CD8-positive, alpha-beta memory T cell (primary cell): ENCODE data around the gene CCSER1. TPM values are rescaled to one million over a fixed set of nuclear protein-coding genes. Genes with fewer than 3 reads are reported as not detected.

Experiments
- CTCF ChIA-PET: fragments of 350-600 bp; sonication (Branson Sonifier 250); formaldehyde crosslinking; loops from one replicate; lab custom pipeline; 2021; ENCODE audit warnings: antibody characterized with exemption; lab: Charles Lee
- POLR2A ChIA-PET: fragments of 350-600 bp; sonication (Branson Sonifier 250); formaldehyde crosslinking; loops from one replicate; lab custom pipeline; 2021; ENCODE audit warnings: antibody characterized with exemption; lab: Charles Lee
- DNase-seq, 5 donors: peaks; one replicate each; pipeline versions ENCODE4 v3.0.0 to v3.0.0-alpha.2; 2020 to 2022; ENCODE audit warnings: mixed read lengths in 1 of 5
- H3K27ac ChIP-seq: one replicate; pipeline ENCODE4 v1.7.0; 2013; ENCODE audit warnings: low read depth, mild to moderate bottlenecking, low read length, moderate library complexity
- H3K27me3 ChIP-seq: 2 replicates; pipeline ENCODE4 v1.7.0; 2013; ENCODE audit warnings: low read length, mild to moderate bottlenecking; ENCODE audit not compliant: insufficient read depth, poor library complexity, severe bottlenecking
- H3K36me3 ChIP-seq: 2 replicates; pipeline ENCODE4 v1.7.0; 2013; ENCODE audit warnings: mild to moderate bottlenecking, low read length, moderate library complexity; ENCODE audit not compliant: insufficient read depth
- H3K4me1 ChIP-seq: 2 replicates; pipeline ENCODE4 v1.7.0; 2013; ENCODE audit warnings: mild to moderate bottlenecking, low read length, moderate library complexity; ENCODE audit not compliant: insufficient read depth
- H3K4me3 ChIP-seq: 2 replicates; pipeline ENCODE4 v1.7.0; 2013; ENCODE audit warnings: mild to moderate bottlenecking, low read length
- H3K9me3 ChIP-seq: 2 replicates; pipeline ENCODE4 v1.7.0; 2013; ENCODE audit warnings: mild to moderate bottlenecking, low read length
- H3K27ac Mint-ChIP-seq, 8 donors: one replicate each; pipeline ENCODE4 v1.8.0; 2020 to 2021; ENCODE audit warnings: mixed read lengths in 8 of 8, mild to moderate bottlenecking in 6 of 8, inconsistent platforms in 3 of 8, moderate library complexity in 3 of 8
- H3K27me3 Mint-ChIP-seq, 2 donors: one replicate each; pipeline ENCODE4 v1.8.0; 2020 to 2021; ENCODE audit warnings: mixed read lengths in 2 of 2, mild to moderate bottlenecking in 1 of 2, moderate library complexity in 1 of 2
- H3K36me3 Mint-ChIP-seq, 3 donors: one replicate each; pipeline ENCODE4 v1.8.0; 2020 to 2021; ENCODE audit warnings: mixed read lengths in 3 of 3, inconsistent platforms in 1 of 3, mild to moderate bottlenecking in 1 of 3
- H3K4me1 Mint-ChIP-seq, 3 donors: one replicate each; pipeline ENCODE4 v1.8.0; 2020 to 2021; ENCODE audit warnings: mixed read lengths in 3 of 3, inconsistent platforms in 1 of 3, mild to moderate bottlenecking in 1 of 3
- H3K4me3 Mint-ChIP-seq, 7 donors: one replicate each; pipeline ENCODE4 v1.8.0; 2020 to 2021; ENCODE audit warnings: mixed read lengths in 7 of 7, mild to moderate bottlenecking in 6 of 7, moderate library complexity in 4 of 7, inconsistent platforms in 2 of 7
- H3K9me3 Mint-ChIP-seq, 5 donors: one replicate each; pipeline ENCODE4 v1.8.0; 2020 to 2022; ENCODE audit warnings: mixed read lengths in 5 of 5, mild to moderate bottlenecking in 3 of 5, moderate library complexity in 2 of 5, inconsistent platforms in 1 of 5
- polyA plus RNA-seq: library from polyadenylated mRNA; unstranded; fragments of 300-500 nt; fragmentation: Illumina TruSeq; gene quantifications from one replicate; pipeline ENCODE4 v1.2.3, GENCODE V29; 2021
- total RNA-seq, 2 experiments: library from RNA; stranded (reverse); gene quantifications; one replicate each; pipeline ENCODE4 v1.2.3, GENCODE V29; 2021

Gene CCSER1
- total and polyA plus RNA-seq, 3 experiments from 2014 or later = 0.12 to 0.20 TPM; not detected in 1

DNA sequence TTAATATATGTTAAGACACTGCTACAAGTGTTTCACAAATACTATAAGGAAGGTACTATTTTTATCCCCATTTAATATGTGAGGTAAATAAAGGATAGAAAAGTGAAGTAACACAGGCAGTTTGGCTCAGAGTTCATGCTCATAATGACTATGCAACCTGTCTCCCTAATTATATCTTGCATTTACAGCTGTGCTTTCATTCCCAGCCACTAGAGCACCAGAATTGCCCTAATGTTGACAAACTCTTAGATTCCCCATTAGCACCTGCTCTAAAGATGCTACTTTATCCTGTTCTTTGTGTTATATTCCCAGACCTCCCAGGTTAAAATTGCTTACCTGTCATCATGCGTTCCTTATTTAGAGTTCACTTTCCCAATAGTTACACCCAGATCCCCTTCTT is 833.6 kb downstream of the CCSER1 start:
- DNase-seq = no peak
- no peaks in the 10 kb centered on the region for H3K36me3 ChIP-seq
- Mint-ChIP-seq H3K27ac (no peak overlapping the region), H3K36me3 (no peaks in the 10 kb centered on the region), H3K4me3 (no peak overlapping the region), H3K9me3 (peaks cover 0 to 27% (median 3%) of the 10 kb centered on the region in 5 donors), H3K4me1 (no peaks in the 10 kb centered on the region), H3K27me3 (peaks cover 0 to 4% of the 10 kb centered on the region in 2 donors)
- no peak overlapping the region for H3K4me3 ChIP-seq
- POLR2A ChIA-PET = no interaction called here
- no peaks in the 10 kb centered on the region for H3K27me3 ChIP-seq
- no peaks in the 10 kb centered on the region for H3K9me3 ChIP-seq
- H3K4me1 ChIP-seq = no peaks in the 10 kb centered on the region
- CTCF ChIA-PET = no interaction called here
- H3K27ac ChIP-seq = no peak overlapping the region

DNA sequence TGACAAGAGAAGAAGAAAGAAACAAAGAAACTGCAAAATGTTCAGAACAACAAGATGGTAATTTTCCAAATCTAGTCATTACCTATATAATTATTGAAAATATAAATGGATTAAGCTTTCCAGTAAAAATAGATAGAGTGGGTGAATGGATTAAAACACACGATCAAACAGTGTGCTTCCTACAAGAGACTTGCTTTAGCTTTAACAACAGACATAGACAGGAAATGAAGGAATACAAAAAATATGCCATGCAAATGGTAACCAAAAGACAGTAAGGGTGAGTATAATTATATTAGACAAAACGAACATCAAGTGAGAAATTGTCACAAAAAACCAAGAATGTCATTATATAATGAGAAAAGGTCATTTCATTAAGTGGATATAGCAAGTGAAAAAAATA is 842.8 kb downstream of the CCSER1 start:
- no peaks in the 10 kb centered on the region for H3K36me3 Mint-ChIP-seq
- H3K27ac Mint-ChIP-seq = no peak overlapping the region
- H3K9me3 ChIP-seq = no peaks in the 10 kb centered on the region
- POLR2A ChIA-PET = no interaction called here
- H3K27me3 Mint-ChIP-seq = no peaks in the 10 kb centered on the region
- no peak for DNase-seq
- no peaks in the 10 kb centered on the region for H3K4me1 Mint-ChIP-seq
- H3K36me3 ChIP-seq = no peaks in the 10 kb centered on the region
- no peak overlapping the region for H3K4me3 ChIP-seq
- no peaks in the 10 kb centered on the region for H3K27me3 ChIP-seq
- H3K4me3 Mint-ChIP-seq = no peak overlapping the region
- peaks cover 6 to 55% (median 7%) of the 10 kb centered on the region in 5 donors for H3K9me3 Mint-ChIP-seq
- H3K4me1 ChIP-seq = no peaks in the 10 kb centered on the region
- CTCF ChIA-PET = no interaction called here
- H3K27ac ChIP-seq = no peak overlapping the region

DNA sequence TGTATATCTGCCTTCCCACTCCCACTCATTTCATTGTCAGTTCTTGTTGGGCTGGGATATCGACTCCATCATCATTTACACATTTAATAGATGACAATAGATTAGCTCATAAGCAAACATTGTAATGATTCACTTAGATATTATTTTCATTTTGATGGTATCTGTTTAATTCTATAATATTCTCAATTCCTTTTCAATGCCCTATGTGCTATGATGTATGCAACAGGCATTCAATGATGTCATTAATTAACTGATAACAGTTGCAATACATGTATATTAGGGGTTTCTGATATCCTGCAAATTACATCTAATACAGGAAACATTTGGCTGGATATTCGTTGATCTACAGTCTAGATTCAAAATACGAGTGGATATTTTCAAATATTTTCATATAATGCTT is 850.5 kb downstream of the CCSER1 start:
- H3K36me3 ChIP-seq = no peaks in the 10 kb centered on the region
- no peaks in the 10 kb centered on the region for H3K9me3 ChIP-seq
- H3K4me3 Mint-ChIP-seq = no peak overlapping the region
- ChIA-PET POLR2A (no interaction called here), CTCF (no interaction called here)
- H3K4me1 ChIP-seq = no peaks in the 10 kb centered on the region
- H3K27me3 ChIP-seq = no peaks in the 10 kb centered on the region
- H3K36me3 Mint-ChIP-seq = no peaks in the 10 kb centered on the region
- H3K27ac ChIP-seq = no peak overlapping the region
- H3K4me1 Mint-ChIP-seq = no peaks in the 10 kb centered on the region
- no peak overlapping the region for H3K27ac Mint-ChIP-seq
- DNase-seq = no peak
- no peaks in the 10 kb centered on the region for H3K27me3 Mint-ChIP-seq
- no peak overlapping the region for H3K4me3 ChIP-seq
- peaks cover 0 to 9% (median 3%) of the 10 kb centered on the region in 5 donors for H3K9me3 Mint-ChIP-seq

DNA sequence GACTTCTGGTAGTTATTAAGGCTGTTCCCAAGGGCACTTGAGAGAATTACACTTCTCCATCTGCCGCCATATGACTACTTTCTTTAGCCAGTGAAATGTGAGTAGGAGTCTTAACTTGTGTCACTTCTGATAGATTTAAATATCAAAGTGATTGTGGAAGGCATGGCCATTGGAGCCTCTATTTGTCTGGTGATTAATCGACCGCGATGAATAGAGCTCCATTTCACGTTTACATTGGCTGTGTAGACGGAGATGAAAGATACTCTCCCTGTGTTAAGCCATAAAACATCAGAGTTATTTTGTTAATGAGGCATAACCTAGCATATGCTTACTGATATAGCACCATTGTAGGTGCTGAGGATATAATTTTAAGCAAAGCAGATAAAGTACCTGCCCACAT is 852.4 kb downstream of the CCSER1 start:
- Mint-ChIP-seq H3K27me3 (no peaks in the 10 kb centered on the region), H3K4me3 (no peak overlapping the region), H3K4me1 (no peaks in the 10 kb centered on the region), H3K36me3 (no peaks in the 10 kb centered on the region), H3K27ac (no peak overlapping the region), H3K9me3 (peaks cover 0 to 6% (median 0%) of the 10 kb centered on the region in 5 donors)
- Histone ChIP-seq H3K27ac (no peak overlapping the region), H3K27me3 (no peaks in the 10 kb centered on the region), H3K9me3 (no peaks in the 10 kb centered on the region), H3K4me1 (no peaks in the 10 kb centered on the region), H3K4me3 (no peak overlapping the region), H3K36me3 (no peaks in the 10 kb centered on the region)
- no peak for DNase-seq
- ChIA-PET POLR2A (no interaction called here), CTCF (no interaction called here)

DNA sequence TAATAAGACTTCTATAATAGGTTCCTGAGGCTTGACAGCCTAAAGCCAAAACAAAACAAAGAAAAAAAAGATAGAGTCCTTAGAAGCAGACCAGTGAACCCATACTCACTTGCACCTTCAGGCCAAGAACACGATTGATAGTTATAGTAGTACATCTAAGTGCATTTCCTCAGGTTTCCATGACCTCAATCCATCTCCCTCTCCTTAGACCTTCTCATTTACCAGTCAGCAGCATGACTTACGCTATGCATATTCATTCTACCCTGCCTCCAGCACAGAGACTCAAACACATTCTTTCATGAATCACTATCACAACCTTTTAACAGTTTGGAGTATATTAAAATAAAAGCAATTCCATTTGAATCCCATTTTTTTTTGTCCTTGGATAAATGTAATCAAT is 855.6 kb downstream of the CCSER1 start:
- no peak overlapping the region for H3K4me3 ChIP-seq
- DNase-seq = no peak
- H3K4me1 ChIP-seq = no peaks in the 10 kb centered on the region
- Mint-ChIP-seq H3K4me3 (no peak overlapping the region), H3K36me3 (no peaks in the 10 kb centered on the region), H3K4me1 (no peaks in the 10 kb centered on the region), H3K27me3 (no peaks in the 10 kb centered on the region), H3K27ac (no peak overlapping the region), H3K9me3 (peaks cover 0 to 13% (median 4%) of the 10 kb centered on the region in 5 donors)
- H3K36me3 ChIP-seq = no peaks in the 10 kb centered on the region
- POLR2A ChIA-PET = no interaction called here
- CTCF ChIA-PET = no interaction called here
- H3K27me3 ChIP-seq = no peaks in the 10 kb centered on the region
- H3K27ac ChIP-seq = no peak overlapping the region
- no peaks in the 10 kb centered on the region for H3K9me3 ChIP-seq

DNA sequence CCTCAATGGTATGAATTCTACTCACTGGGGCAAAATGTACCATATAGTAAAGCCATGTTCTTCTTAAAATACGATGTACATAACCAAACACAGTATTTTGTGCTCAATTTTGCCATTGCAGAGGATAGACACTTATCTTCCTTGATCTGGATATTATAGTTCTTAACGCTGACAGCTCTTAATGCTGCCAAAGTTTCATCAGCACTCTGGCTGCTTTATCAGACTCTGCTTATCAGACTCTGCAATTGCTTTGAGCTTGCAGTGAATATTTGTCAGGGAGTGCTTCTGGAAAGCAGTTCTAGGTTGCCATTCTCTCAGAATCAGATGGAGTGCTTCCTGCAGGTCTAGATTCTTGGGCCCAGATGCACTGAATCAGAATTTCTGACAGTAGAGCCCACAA is 863.1 kb downstream of the CCSER1 start:
- Mint-ChIP-seq H3K9me3 (peaks cover 0 to 25% (median 6%) of the 10 kb centered on the region in 5 donors), H3K4me1 (no peaks in the 10 kb centered on the region), H3K27me3 (no peaks in the 10 kb centered on the region), H3K27ac (no peak overlapping the region), H3K36me3 (no peaks in the 10 kb centered on the region), H3K4me3 (no peak overlapping the region)
- Histone ChIP-seq H3K4me3 (no peak overlapping the region), H3K4me1 (no peaks in the 10 kb centered on the region), H3K36me3 (no peaks in the 10 kb centered on the region), H3K9me3 (no peaks in the 10 kb centered on the region), H3K27me3 (no peaks in the 10 kb centered on the region), H3K27ac (no peak overlapping the region)
- CTCF ChIA-PET = no interaction called here
- POLR2A ChIA-PET = no interaction called here
- no peak for DNase-seq

DNA sequence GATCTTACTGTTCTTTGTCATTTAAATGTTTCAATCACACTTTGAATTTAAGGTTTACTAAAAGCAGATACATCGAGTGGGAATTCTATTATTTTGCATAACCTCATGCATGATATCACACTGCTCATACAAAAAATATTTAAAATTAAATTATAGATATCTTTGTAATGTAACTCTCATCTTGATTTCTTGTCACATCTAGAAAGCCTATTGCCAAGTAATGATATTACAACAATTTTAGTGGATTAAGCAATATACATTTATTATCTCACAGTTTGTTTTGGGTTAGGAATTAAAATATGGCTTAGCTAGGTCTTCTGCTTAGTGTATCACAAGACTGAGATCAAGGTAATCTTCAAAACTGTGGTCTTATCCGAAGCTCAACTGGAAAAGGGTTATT is 865.0 kb downstream of the CCSER1 start:
- ChIA-PET POLR2A (no interaction called here), CTCF (no interaction called here)
- H3K27ac ChIP-seq = no peak overlapping the region
- no peaks in the 10 kb centered on the region for H3K9me3 ChIP-seq
- H3K4me3 ChIP-seq = no peak overlapping the region
- peaks cover 0 to 20% (median 4%) of the 10 kb centered on the region in 5 donors for H3K9me3 Mint-ChIP-seq
- no peaks in the 10 kb centered on the region for H3K27me3 Mint-ChIP-seq
- H3K4me1 Mint-ChIP-seq = no peaks in the 10 kb centered on the region
- no peaks in the 10 kb centered on the region for H3K36me3 ChIP-seq
- H3K27ac Mint-ChIP-seq = no peak overlapping the region
- no peaks in the 10 kb centered on the region for H3K36me3 Mint-ChIP-seq
- DNase-seq = no peak
- H3K4me1 ChIP-seq = no peaks in the 10 kb centered on the region
- H3K4me3 Mint-ChIP-seq = no peak overlapping the region
- H3K27me3 ChIP-seq = no peaks in the 10 kb centered on the region

DNA sequence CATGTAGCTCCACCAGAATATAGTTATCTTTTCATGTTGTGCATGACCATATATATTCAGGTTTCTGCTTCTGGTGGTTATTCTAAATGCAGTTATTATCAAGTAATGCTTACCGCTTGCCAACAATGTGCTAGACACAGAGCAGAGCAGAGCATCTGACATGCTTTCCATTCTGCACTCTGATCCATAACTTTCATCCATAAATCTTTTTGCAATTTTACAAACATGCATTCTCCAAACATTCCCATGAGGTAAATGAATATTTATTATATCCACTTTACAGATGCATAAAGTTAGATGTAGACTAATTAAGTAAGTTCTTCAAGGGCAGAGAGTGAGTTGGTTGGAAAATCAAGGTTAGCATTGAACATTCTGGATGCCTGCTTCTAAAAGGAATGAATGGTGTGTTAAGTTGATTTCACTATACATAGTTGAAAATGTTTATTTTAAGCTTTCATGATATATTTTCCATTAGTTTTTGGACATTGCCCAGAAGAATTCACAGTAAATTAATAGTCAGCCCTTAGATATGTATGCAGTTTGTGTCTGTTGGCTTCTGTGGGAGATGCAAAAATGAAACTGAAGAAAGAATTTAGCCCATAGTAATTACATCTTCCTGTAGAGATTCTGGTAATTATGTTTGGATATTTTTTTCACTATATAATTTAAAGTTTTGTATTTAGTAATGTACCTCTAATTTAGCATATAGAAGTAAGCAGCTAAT is 867.8 kb downstream of the CCSER1 start:
- Histone ChIP-seq H3K9me3 (no peaks in the 10 kb centered on the region), H3K27ac (no peak overlapping the region), H3K4me3 (no peak overlapping the region), H3K4me1 (no peaks in the 10 kb centered on the region), H3K27me3 (no peaks in the 10 kb centered on the region), H3K36me3 (no peaks in the 10 kb centered on the region)
- CTCF ChIA-PET = no interaction called here
- H3K4me1 Mint-ChIP-seq = no peaks in the 10 kb centered on the region
- POLR2A ChIA-PET = no interaction called here
- peaks cover 0 to 22% (median 2%) of the 10 kb centered on the region in 5 donors for H3K9me3 Mint-ChIP-seq
- H3K4me3 Mint-ChIP-seq = no peak overlapping the region
- DNase-seq = no peak
- H3K27ac Mint-ChIP-seq = no peak overlapping the region
- no peaks in the 10 kb centered on the region for H3K27me3 Mint-ChIP-seq
- no peaks in the 10 kb centered on the region for H3K36me3 Mint-ChIP-seq
